OCI-LY7 (cell line): ENCODE data around the gene DSCAM. TPM values are rescaled to one million over a fixed set of nuclear protein-coding genes. Genes with fewer than 3 reads are reported as not detected.

ENCODE experiments used
- BruUV-seq: library from RNA; stranded (reverse); fragments of 400-500 nt; replicated peaks from 2 replicates; lab custom pipeline; 2021; lab: Mats Ljungman, UMichigan
- CTCF ChIA-PET: fragments of 300-600 bp; sonication (Branson Sonifier 250); formaldehyde crosslinking; loops from one replicate; lab custom pipeline; 2022; ENCODE audit warnings: antibody characterized with exemption; ENCODE audit not compliant: unreplicated experiment; lab: Charles Lee
- POLR2A ChIA-PET: fragments of 300-600 bp; sonication (Branson Sonifier 250); formaldehyde crosslinking; loops from one replicate; lab custom pipeline; 2022; ENCODE audit warnings: antibody characterized with exemption; lab: Charles Lee
- DNase-seq: peaks from one replicate; pipeline ENCODE4 v3.0.0-alpha.2; 2015; ENCODE audit warnings: low spot score
- H2AFZ ChIP-seq: fragments of 200-600 bp; sonication (generic), shearing (Covaris generic); 2 replicates; pipeline ENCODE4 v1.6.1; 2014; ENCODE audit warnings: mild to moderate bottlenecking, antibody characterized with exemption, low read length, moderate library complexity
- H3K27ac ChIP-seq: fragments of 200-600 bp; sonication (generic); 2 replicates; pipeline ENCODE4 v1.5.1; 2014; ENCODE audit warnings: mixed run types, low read depth, mild to moderate bottlenecking, moderate library complexity, low read length, inconsistent platforms; ENCODE audit not compliant: poor library complexity, severe bottlenecking
- H3K36me3 ChIP-seq: fragments of 200-600 bp; sonication (generic); 2 replicates; pipeline ENCODE4 v1.6.1; 2014; ENCODE audit warnings: mild to moderate bottlenecking, antibody characterized with exemption, low read length, moderate library complexity, mixed read lengths; ENCODE audit not compliant: insufficient read depth
- H3K4me1 ChIP-seq: fragments of 200-600 bp; sonication (generic); 2 replicates; pipeline ENCODE4 v1.5.1; 2014; ENCODE audit warnings: mild to moderate bottlenecking, low read length; ENCODE audit not compliant: insufficient read depth, poor library complexity, severe bottlenecking
- H3K4me2 ChIP-seq: fragments of 200-600 bp; sonication (generic); 2 replicates; pipeline ENCODE4 v1.6.1; 2014; ENCODE audit warnings: mild to moderate bottlenecking, low read length
- H3K4me3 ChIP-seq: fragments of 200-600 bp; sonication (generic); 2 replicates; pipeline ENCODE4 v1.5.1; 2014; ENCODE audit warnings: mild to moderate bottlenecking, low read depth, low read length; ENCODE audit not compliant: poor library complexity, severe bottlenecking
- H3K79me2 ChIP-seq: fragments of 200-600 bp; sonication (generic); 2 replicates; pipeline ENCODE4 v1.6.1; 2016; ENCODE audit warnings: low read depth, mild to moderate bottlenecking, low read length, moderate library complexity, mixed read lengths; ENCODE audit not compliant: insufficient read depth
- H3K9me2 ChIP-seq: fragments of 200-600 bp; sonication (generic); 2 replicates; pipeline ENCODE4 v1.6.1; 2016; ENCODE audit warnings: mild to moderate bottlenecking, low read length, mixed read lengths; ENCODE audit not compliant: insufficient read depth
- H3K9me3 ChIP-seq: fragments of 200-600 bp; sonication (generic); 2 replicates; pipeline ENCODE4 v1.6.1; 2014; ENCODE audit warnings: mild to moderate bottlenecking, mixed run types, low read length, mixed read lengths
- H4K20me1 ChIP-seq: fragments of 200-600 bp; sonication (generic); 2 replicates; pipeline ENCODE4 v1.6.1; 2014; ENCODE audit warnings: mild to moderate bottlenecking, antibody characterized with exemption, low read length, moderate library complexity, mixed read lengths; ENCODE audit not compliant: insufficient read depth
- EZH2phosphoT487 ChIP-seq: fragments of 200-600 bp; sonication (generic); IDR thresholded peaks from 2 replicates; pipeline ENCODE4 v1.6.1; 2018; ENCODE audit warnings: low read depth, borderline replicate concordance, mild to moderate bottlenecking, mixed run types, antibody characterized with exemption, low read length, moderate library complexity, mixed read lengths
- intact Hi-C: fragments of 100-400 bp; cut with micrococcal nuclease; formaldehyde crosslinking; loops from one replicate; pipeline ENCODE4 v1.10.0; 2022; ENCODE audit not compliant: unreplicated experiment
- total RNA-seq, 2 experiments: library from RNA; depleted of rRNA in 1 of 2; stranded (reverse); fragments of >200 nt in 1 of 2; shearing (Covaris generic) in 1 of 2; gene quantifications; 2 replicates each; pipeline ENCODE4 v1.2.3, GENCODE V29; 2014 to 2022
- TF ChIP-seq, protein P1 (sequence below): fragments of 200-600 bp; sonication (generic); conservative IDR thresholded peaks from 2 replicates; pipeline ENCODE4 v1.5.1; 2014; ENCODE audit warnings: mild to moderate bottlenecking, antibody characterized with exemption, low read length, moderate library complexity, mixed read lengths

Gene DSCAM
- total RNA-seq, 2 experiments from 2014 or later, result not detected

DNA sequence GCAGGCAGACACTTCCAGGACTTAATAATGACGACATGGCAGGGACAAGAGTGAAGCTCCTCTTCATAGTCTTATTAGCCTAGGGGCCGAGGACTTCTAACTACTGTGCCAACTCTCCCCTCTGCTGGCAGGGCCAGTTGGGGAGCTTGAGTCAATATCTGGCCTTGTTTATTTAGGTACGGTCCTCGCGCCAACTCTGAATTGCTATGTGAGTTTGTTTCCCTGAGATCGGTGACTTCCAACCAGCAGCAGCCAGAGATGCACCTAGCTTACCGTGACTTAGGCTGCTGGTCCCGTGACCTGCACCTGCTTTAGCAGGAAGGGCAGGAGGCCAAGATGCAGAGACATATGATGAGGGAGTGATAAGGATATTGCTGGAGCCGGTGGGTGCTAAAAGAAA, 528.6 kb downstream of the DSCAM start:
- BruUV-seq, result no TSS peak
- no peaks in the 10 kb centered on the region for H3K9me2 ChIP-seq
- H4K20me1 ChIP-seq, result no peaks in the 10 kb centered on the region
- POLR2A ChIA-PET, result interaction anchor here (0.6 kb wide), 1 partner anchor 14 kb away, joined by 3 read pairs; no protein-coding TSS in a partner anchor
- H3K36me3 ChIP-seq, result no peaks in the 10 kb centered on the region
- intact Hi-C loops, result no loop called here
- H3K4me2 ChIP-seq, result no peak overlapping the region
- CTCF ChIA-PET, result no interaction called here
- H3K4me3 ChIP-seq, result no peak overlapping the region
- no peak for DNase-seq
- no peaks in the 10 kb centered on the region for H3K79me2 ChIP-seq
- no peaks in the 10 kb centered on the region for H3K9me3 ChIP-seq
- TF ChIP-seq, protein P1, sequence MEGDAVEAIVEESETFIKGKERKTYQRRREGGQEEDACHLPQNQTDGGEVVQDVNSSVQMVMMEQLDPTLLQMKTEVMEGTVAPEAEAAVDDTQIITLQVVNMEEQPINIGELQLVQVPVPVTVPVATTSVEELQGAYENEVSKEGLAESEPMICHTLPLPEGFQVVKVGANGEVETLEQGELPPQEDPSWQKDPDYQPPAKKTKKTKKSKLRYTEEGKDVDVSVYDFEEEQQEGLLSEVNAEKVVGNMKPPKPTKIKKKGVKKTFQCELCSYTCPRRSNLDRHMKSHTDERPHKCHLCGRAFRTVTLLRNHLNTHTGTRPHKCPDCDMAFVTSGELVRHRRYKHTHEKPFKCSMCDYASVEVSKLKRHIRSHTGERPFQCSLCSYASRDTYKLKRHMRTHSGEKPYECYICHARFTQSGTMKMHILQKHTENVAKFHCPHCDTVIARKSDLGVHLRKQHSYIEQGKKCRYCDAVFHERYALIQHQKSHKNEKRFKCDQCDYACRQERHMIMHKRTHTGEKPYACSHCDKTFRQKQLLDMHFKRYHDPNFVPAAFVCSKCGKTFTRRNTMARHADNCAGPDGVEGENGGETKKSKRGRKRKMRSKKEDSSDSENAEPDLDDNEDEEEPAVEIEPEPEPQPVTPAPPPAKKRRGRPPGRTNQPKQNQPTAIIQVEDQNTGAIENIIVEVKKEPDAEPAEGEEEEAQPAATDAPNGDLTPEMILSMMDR, result no peak
- no peak for TF ChIP-seq EZH2phosphoT487
- no peaks in the 10 kb centered on the region for H3K4me1 ChIP-seq
- no peak overlapping the region for H3K27ac ChIP-seq
- no peak overlapping the region for H2AFZ ChIP-seq

DNA sequence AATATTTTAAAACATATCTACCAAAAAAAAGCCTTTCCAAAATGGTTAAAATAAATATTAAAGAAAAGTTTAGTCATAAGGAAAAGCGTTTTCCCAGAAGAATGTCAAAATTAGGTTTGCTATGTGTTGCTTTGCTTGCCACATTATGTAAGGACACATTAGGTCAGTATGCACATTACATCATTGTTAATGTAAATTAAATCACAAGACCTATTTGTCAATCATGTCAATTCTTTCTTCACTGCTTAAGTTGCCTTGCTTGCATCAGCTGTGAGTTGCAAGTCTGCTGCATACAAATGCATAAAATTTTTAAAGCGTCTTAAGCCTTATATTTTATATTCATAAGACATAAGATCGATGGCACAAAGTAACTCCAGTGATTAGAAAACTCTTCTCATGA, 530.9 kb downstream of the DSCAM start:
- Histone ChIP-seq H3K9me3 (no peaks in the 10 kb centered on the region), H3K4me3 (no peak overlapping the region), H3K27ac (no peak overlapping the region), H2AFZ (no peak overlapping the region), H4K20me1 (no peaks in the 10 kb centered on the region), H3K79me2 (no peaks in the 10 kb centered on the region), H3K9me2 (no peaks in the 10 kb centered on the region), H3K4me1 (no peaks in the 10 kb centered on the region), H3K36me3 (no peaks in the 10 kb centered on the region), H3K4me2 (no peak overlapping the region)
- BruUV-seq, result no TSS peak
- CTCF ChIA-PET, result no interaction called here
- DNase-seq, result no peak
- TF ChIP-seq, protein P1, result no peak
- no peak for TF ChIP-seq EZH2phosphoT487
- POLR2A ChIA-PET, result interaction anchor here (1.2 kb wide), 1 partner anchor 9 kb away, joined by 4 read pairs; no protein-coding TSS in a partner anchor
- intact Hi-C loops, result no loop called here

DNA sequence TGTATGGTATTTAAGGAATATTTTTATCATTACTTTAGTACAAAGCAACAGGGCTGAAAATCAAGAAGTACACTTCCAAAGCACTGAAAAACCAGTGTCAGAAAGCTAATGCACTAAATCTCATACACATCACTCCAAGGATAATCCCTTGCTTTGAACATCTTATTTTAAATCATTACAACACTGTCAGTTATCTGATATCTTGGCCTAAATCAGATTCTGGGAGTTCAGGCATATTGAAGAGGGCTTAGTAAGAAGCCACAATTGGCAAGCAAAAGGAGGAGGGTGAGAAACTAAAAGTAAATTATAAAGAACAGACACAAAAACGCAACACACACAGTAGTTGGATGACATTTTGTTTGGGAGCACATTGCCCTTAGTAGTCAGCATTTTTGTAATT, 531.3 kb downstream of the DSCAM start:
- Histone ChIP-seq H3K27ac (no peak overlapping the region), H3K4me3 (no peak overlapping the region), H4K20me1 (no peaks in the 10 kb centered on the region), H3K79me2 (no peaks in the 10 kb centered on the region), H3K9me3 (no peaks in the 10 kb centered on the region), H3K36me3 (no peaks in the 10 kb centered on the region), H3K9me2 (no peaks in the 10 kb centered on the region), H3K4me1 (no peaks in the 10 kb centered on the region), H2AFZ (no peak overlapping the region), H3K4me2 (no peak overlapping the region)
- BruUV-seq, result no TSS peak
- ChIA-PET POLR2A (no interaction called here), CTCF (no interaction called here)
- no peak for DNase-seq
- TF ChIP-seq, protein P1, result no peak
- no peak for TF ChIP-seq EZH2phosphoT487
- intact Hi-C loops, result no loop called here
